ENCODE results near the gene URB1. TPM values are rescaled to one million over a fixed set of nuclear protein-coding genes. Genes with fewer than 3 reads are reported as not detected.

The URB1 gene
- total and polyA plus RNA-seq, 9 of the 15 experiments (the other 6 are each of a cell fraction or from before 2014, with no cell fraction given), result 0.97 to 53.6 (median 21.5) TPM

DNA sequence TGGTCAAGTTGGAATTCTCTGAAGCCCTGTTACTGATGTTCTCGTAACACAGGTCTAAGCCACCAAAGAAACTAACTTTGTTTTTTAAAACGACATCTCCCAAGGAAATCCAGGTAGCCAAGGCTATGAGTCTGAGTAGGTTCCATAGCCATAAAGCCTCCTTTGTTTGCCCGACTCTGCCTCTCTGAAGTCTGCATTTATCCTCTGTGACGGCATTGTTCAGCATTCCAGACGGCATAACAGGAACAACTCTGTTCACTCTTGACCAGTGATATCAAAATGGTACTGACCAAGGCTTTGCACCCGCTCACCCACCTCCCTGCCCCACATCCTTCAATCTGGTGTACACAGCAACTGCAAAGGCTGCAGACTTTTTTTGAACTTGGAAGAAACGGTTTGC is 14.8 kb downstream of the URB1 start:
- no peak for TF ChIP-seq BACH1 (tag; IDR thresholded peaks at IDR 0.05)
- TF ChIP-seq, protein P1, sequence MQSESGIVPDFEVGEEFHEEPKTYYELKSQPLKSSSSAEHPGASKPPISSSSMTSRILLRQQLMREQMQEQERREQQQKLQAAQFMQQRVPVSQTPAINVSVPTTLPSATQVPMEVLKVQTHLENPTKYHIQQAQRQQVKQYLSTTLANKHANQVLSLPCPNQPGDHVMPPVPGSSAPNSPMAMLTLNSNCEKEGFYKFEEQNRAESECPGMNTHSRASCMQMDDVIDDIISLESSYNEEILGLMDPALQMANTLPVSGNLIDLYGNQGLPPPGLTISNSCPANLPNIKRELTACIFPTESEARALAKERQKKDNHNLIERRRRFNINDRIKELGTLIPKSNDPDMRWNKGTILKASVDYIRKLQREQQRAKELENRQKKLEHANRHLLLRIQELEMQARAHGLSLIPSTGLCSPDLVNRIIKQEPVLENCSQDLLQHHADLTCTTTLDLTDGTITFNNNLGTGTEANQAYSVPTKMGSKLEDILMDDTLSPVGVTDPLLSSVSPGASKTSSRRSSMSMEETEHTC (IDR thresholded peaks at IDR 0.05), result no peak
- TF ChIP-seq, protein P2, sequence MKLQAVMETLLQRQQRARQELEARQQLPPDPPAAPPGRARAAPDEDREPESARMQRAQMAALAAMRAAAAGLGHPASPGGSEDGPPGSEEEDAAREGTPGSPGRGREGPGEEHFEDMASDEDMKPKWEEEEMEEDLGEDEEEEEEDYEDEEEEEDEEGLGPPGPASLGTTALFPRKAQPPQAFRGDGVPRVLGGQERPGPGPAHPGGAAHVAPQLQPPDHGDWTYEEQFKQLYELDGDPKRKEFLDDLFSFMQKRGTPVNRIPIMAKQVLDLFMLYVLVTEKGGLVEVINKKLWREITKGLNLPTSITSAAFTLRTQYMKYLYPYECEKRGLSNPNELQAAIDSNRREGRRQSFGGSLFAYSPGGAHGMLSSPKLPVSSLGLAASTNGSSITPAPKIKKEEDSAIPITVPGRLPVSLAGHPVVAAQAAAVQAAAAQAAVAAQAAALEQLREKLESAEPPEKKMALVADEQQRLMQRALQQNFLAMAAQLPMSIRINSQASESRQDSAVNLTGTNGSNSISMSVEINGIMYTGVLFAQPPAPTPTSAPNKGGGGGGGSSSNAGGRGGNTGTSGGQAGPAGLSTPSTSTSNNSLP (IDR thresholded peaks at IDR 0.05; ENCODE audit: borderline replicate concordance, low read depth, low read length), result no peak
- TF ChIP-seq SMARCC2 (IDR thresholded peaks at IDR 0.05; ENCODE audit: low read depth), result no peak
- no peak for TF ChIP-seq NCOA2 (IDR thresholded peaks at IDR 0.05; ENCODE audit: partially characterized antibody in 2 of 2)
- no peak for TF ChIP-seq SMAD2 (IDR thresholded peaks at IDR 0.05; ENCODE audit: low read depth, low read length)
- TF ChIP-seq, protein P3, sequence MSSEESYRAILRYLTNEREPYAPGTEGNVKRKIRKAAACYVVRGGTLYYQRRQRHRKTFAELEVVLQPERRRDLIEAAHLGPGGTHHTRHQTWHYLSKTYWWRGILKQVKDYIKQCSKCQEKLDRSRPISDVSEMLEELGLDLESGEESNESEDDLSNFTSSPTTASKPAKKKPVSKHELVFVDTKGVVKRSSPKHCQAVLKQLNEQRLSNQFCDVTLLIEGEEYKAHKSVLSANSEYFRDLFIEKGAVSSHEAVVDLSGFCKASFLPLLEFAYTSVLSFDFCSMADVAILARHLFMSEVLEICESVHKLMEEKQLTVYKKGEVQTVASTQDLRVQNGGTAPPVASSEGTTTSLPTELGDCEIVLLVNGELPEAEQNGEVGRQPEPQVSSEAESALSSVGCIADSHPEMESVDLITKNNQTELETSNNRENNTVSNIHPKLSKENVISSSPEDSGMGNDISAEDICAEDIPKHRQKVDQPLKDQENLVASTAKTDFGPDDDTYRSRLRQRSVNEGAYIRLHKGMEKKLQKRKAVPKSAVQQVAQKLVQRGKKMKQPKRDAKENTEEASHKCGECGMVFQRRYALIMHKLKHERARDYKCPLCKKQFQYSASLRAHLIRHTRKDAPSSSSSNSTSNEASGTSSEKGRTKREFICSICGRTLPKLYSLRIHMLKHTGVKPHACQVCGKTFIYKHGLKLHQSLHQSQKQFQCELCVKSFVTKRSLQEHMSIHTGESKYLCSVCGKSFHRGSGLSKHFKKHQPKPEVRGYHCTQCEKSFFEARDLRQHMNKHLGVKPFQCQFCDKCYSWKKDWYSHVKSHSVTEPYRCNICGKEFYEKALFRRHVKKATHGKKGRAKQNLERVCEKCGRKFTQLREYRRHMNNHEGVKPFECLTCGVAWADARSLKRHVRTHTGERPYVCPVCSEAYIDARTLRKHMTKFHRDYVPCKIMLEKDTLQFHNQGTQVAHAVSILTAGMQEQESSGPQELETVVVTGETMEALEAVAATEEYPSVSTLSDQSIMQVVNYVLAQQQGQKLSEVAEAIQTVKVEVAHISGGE (CRISPR knock-in tag; IDR thresholded peaks at IDR 0.05), result no peak
- no peak for TF ChIP-seq ETV5 (CRISPR knock-in tag; IDR thresholded peaks at IDR 0.05; ENCODE audit: low read depth)
- TF ChIP-seq CBX5 (IDR thresholded peaks at IDR 0.05; ENCODE audit: borderline replicate concordance, low read depth), result no peak
- TF ChIP-seq, protein P4, sequence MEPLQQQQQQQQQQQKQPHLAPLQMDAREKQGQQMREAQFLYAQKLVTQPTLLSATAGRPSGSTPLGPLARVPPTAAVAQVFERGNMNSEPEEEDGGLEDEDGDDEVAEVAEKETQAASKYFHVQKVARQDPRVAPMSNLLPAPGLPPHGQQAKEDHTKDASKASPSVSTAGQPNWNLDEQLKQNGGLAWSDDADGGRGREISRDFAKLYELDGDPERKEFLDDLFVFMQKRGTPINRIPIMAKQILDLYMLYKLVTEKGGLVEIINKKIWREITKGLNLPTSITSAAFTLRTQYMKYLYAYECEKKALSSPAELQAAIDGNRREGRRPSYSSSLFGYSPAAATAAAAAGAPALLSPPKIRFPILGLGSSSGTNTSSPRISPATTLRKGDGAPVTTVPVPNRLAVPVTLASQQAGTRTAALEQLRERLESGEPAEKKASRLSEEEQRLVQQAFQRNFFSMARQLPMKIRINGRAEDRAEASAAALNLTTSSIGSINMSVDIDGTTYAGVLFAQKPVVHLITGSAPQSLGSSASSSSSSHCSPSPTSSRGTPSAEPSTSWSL (CRISPR knock-in tag; IDR thresholded peaks at IDR 0.05; ENCODE audit: borderline replicate concordance), result no peak
- ChIA-PET POLR2A (no interaction called here), CTCF (ENCODE audit: low intra/inter-chr PET ratio) (no interaction called here)
- in situ Hi-C loops (cut with MboI) (no loop called here), intact Hi-C loops (cut with micrococcal nuclease) (no loop called here)
- no peak for ATAC-seq
- no peak for FAIRE-seq
- no peaks in the 10 kb centered on the region for H3K4me1 ChIP-seq (replicated peaks in 1 of 2; ENCODE audit: control insufficient read depth in 2 of 2, insufficient read depth in 2 of 2, low read length in 2 of 2)
- no peaks in the 10 kb centered on the region for H3K9me1 ChIP-seq (ENCODE audit: control insufficient read depth, insufficient read depth, low read length)
- H3K27ac ChIP-seq (ENCODE audit: extremely low read depth, low read depth, low read length), result no peak overlapping the region
- peaks cover 18% of the 10 kb centered on the region; the same call in 2 of the 3 replicates for H3K79me2 ChIP-seq (ENCODE audit: control insufficient read depth, insufficient read depth, low read length)
- H3K4me3 ChIP-seq, result no peak overlapping the region
- no peaks in the 10 kb centered on the region for H3K9me3 ChIP-seq (replicated peaks; ENCODE audit: control insufficient read depth, insufficient read depth, low read depth, low read length)
- no peak for DNase-seq (ENCODE audit: extremely low read depth in 1 of 4, low spot score in 3 of 4)
- H2AFZ ChIP-seq (ENCODE audit: low read depth, low read length), result no peak overlapping the region
- no TSS peak for BruUV-seq (replicated peaks)
- WGBS (ENCODE audit: insufficient coverage, low coverage, missing lambda C conversion rate), result 76% methylated on average over 7 of the region's 7 CpGs
- no peaks in the 10 kb centered on the region for H3K27me3 ChIP-seq (ENCODE audit: control insufficient read depth in 2 of 2, insufficient read depth in 2 of 2, low read length in 2 of 2)
- H4K20me1 ChIP-seq (replicated peaks; ENCODE audit: control insufficient read depth, insufficient read depth, low read length), result no peaks in the 10 kb centered on the region; the same call in 1 of the 2 replicates
- H3K9ac ChIP-seq (ENCODE audit: insufficient read depth in 1 of 2, low read depth in 2 of 2, low read length in 2 of 2), result no peak overlapping the region
- no peak overlapping the region for H3K4me2 ChIP-seq (ENCODE audit: insufficient read depth, low read length)
- H3K36me3 ChIP-seq (ENCODE audit: control insufficient read depth, insufficient read depth, low read length), result peaks cover 100% of the 10 kb centered on the region
